SK-N-DZ (cell line): ENCODE data around the gene FARSA.

Experiments used
- small RNA-seq, 2 experiments: library from RNA; depleted of rRNA; stranded (forward); fragments of <200 nt; gene quantifications; one replicate each; pipeline ENCODE3, GENCODE V24; 2014

Gene FARSA

Small RNA genes lying within 50 kb of the gene (small RNA-seq; reads per million reads assigned to genes)
- gene MIR5695, result 0 to 0.18 reads per million in 2 experiments
- 0.08 to 0.18 reads per million in 2 experiments for gene MIR6515
